Keratinocyte (primary cell): ENCODE measurements around the gene KCNJ14. TPM values are rescaled to one million over a fixed set of nuclear protein-coding genes. Genes with fewer than 3 reads are reported as not detected.
A peak's percentile ranks its signal among the peaks of the same experiment; 100 is the strongest.

Experiments used
- DNase-seq: peaks from one replicate; pipeline ENCODE4 v3.0.0-alpha.2; 2011; ENCODE audit warnings: low read depth, missing footprints, low spot score
- FAIRE-seq: peaks from 2 replicates; lab custom pipeline; 2011; peaks lifted over from hg19 to GRCh38; lab: Jason Lieb, UNC
- H2AFZ ChIP-seq: 2 replicates; pipeline ENCODE4 v1.6.0; 2012; ENCODE audit warnings: low read length, control low read depth, inconsistent platforms; ENCODE audit not compliant: control insufficient read depth
- H3K27ac ChIP-seq: 2 replicates; pipeline ENCODE4 v1.5.1; 2011; ENCODE audit warnings: low read length; ENCODE audit not compliant: control insufficient read depth, insufficient read depth
- H3K27me3 ChIP-seq: 3 replicates; pipeline ENCODE4 v1.6.0; 2011; ENCODE audit warnings: low read length; ENCODE audit not compliant: control insufficient read depth, insufficient read depth; ENCODE audit errors: extremely low read depth
- H3K36me3 ChIP-seq, 2 experiments: 2 replicates in 1 of 2; 3 replicates in 1 of 2; pipeline ENCODE4 v1.5.1; 2011; ENCODE audit warnings: low read length in 2 of 2, mild to moderate bottlenecking in 1 of 2; ENCODE audit not compliant: control insufficient read depth in 2 of 2, insufficient read depth in 2 of 2; ENCODE audit errors: extremely low read depth in 1 of 2
- H3K4me1 ChIP-seq: 3 replicates; pipeline ENCODE4 v1.5.1; 2011; ENCODE audit warnings: low read length; ENCODE audit not compliant: control insufficient read depth, insufficient read depth; ENCODE audit errors: extremely low read depth
- H3K4me2 ChIP-seq: 3 replicates; pipeline ENCODE4 v1.6.0; 2011; ENCODE audit warnings: low read depth, low read length; ENCODE audit not compliant: control insufficient read depth, insufficient read depth; ENCODE audit errors: extremely low read depth
- H3K4me3 ChIP-seq, 3 experiments: fragments of 200-600 bp in 1 of 3; sonication (generic) in 1 of 3; 2 replicates in 2 of 3; 3 replicates in 1 of 3; pipeline ENCODE4 v1.5.1; 2011 to 2016; ENCODE audit warnings: low read length in 3 of 3, mild to moderate bottlenecking in 3 of 3, control low read depth in 2 of 3, inconsistent platforms in 1 of 3, low read depth in 1 of 3, mixed read lengths in 1 of 3, mixed run types in 1 of 3, moderate library complexity in 1 of 3; ENCODE audit not compliant: control insufficient read depth in 2 of 3, insufficient read depth in 2 of 3; ENCODE audit errors: extremely low read depth in 1 of 3
- H3K79me2 ChIP-seq: 2 replicates; pipeline ENCODE4 v1.6.0; 2012; ENCODE audit warnings: low read length; ENCODE audit not compliant: control insufficient read depth, insufficient read depth
- H3K9ac ChIP-seq: 3 replicates; pipeline ENCODE4 v1.6.0; 2011; ENCODE audit warnings: low read length; ENCODE audit not compliant: control insufficient read depth, insufficient read depth; ENCODE audit errors: extremely low read depth
- H3K9me1 ChIP-seq: 3 replicates; pipeline ENCODE4 v1.6.0; 2011; ENCODE audit warnings: low read length; ENCODE audit not compliant: control insufficient read depth, insufficient read depth; ENCODE audit errors: extremely low read depth
- H3K9me3 ChIP-seq: 2 replicates; pipeline ENCODE4 v1.5.1; 2012; ENCODE audit warnings: low read depth, low read length; ENCODE audit not compliant: control insufficient read depth
- H4K20me1 ChIP-seq: 3 replicates; pipeline ENCODE4 v1.6.0; 2011; ENCODE audit warnings: low read length; ENCODE audit not compliant: control insufficient read depth, insufficient read depth; ENCODE audit errors: extremely low read depth
- CTCF ChIP-seq, 3 experiments: IDR thresholded peaks in 1 of 3; conservative IDR thresholded peaks in 1 of 3; optimal IDR thresholded peaks in 1 of 3; 2 replicates in 2 of 3; 3 replicates in 1 of 3; pipeline versions ENCODE3 to v1.5.1; 2011; ENCODE audit warnings: low read length in 3 of 3, mild to moderate bottlenecking in 3 of 3, moderate library complexity in 2 of 3, control low read depth in 1 of 3, inconsistent platforms in 1 of 3; ENCODE audit not compliant: insufficient read depth in 2 of 3; ENCODE audit errors: extremely low read depth in 1 of 3
- EZH2 ChIP-seq: IDR thresholded peaks from one replicate; pipeline ENCODE4 v1.6.1; 2012; ENCODE audit warnings: inconsistent platforms, mild to moderate bottlenecking, low read length, moderate library complexity
- dilution Hi-C: fragments of 300-500 bp; cut with MboI; formaldehyde crosslinking; loops from one replicate; pipeline ENCODE4 v1.7.0; 2020; ENCODE audit warnings: low sequenced_read_pairs; ENCODE audit not compliant: extremely low pct_ligation_motif_present
- polyA plus RNA-seq, 5 experiments: library from polyadenylated mRNA; depleted of rRNA in 3 of 5; stranded (reverse) in 3 of 5; stranded (forward) in 1 of 5; unstranded in 1 of 5; fragments of >200 nt; gene quantifications; 1 replicate in 1 of 5; 2 replicates in 3 of 5; 3 replicates in 1 of 5; pipeline versions ENCODE4 v1.2.1 to v1.2.3, GENCODE V29; 2011 to 2012; ENCODE audit warnings: missing spikeins in 2 of 5, low read depth in 1 of 5, low replicate concordance in 1 of 5

KCNJ14 gene
- polyA plus RNA-seq, 1 donor (not counting 4 experiments of a cell fraction or from before 2014, with no cell fraction given) = 0.39 TPM

GRCh38 chr19:48511321-48511731 lies 56.0 kb downstream of the KCNJ14 start:
- H3K4me3 ChIP-seq = no peak overlapping the region
- no peak for TF ChIP-seq CTCF (optimal IDR thresholded peaks at IDR 0.05 in 1 of 3, IDR thresholded peaks at IDR 0.05 in 1 of 3, conservative IDR thresholded peaks at IDR 0.05 in 1 of 3; ENCODE audit: extremely low read depth in 1 of 3, insufficient read depth in 2 of 3, low read length in 3 of 3)
- no peak for TF ChIP-seq EZH2
- dilution Hi-C loops = no loop called here
- peaks cover 21% of the 10 kb centered on the region for H3K27me3 ChIP-seq
- no peaks in the 10 kb centered on the region for H3K79me2 ChIP-seq
- H2AFZ ChIP-seq = no peak overlapping the region
- H3K27ac ChIP-seq = no peak overlapping the region
- DNase-seq (no peak), FAIRE-seq (no peak)
- no peaks in the 10 kb centered on the region for H3K36me3 ChIP-seq
- H4K20me1 ChIP-seq = no peaks in the 10 kb centered on the region
- no peak overlapping the region for H3K9ac ChIP-seq
- H3K9me1 ChIP-seq = no peaks in the 10 kb centered on the region
- H3K9me3 ChIP-seq = no peaks in the 10 kb centered on the region
- peaks cover 2% of the 10 kb centered on the region for H3K4me1 ChIP-seq
- no peak overlapping the region for H3K4me2 ChIP-seq

GRCh38 chr19:48511800-48512503 lies 56.6 kb downstream of the KCNJ14 start, which contains the start of gene LMTK3:
Gene LMTK3, minus strand, starts transcription at chr19:48511835. Its CDS starts 259 bp downstream, at chr19:48511576.
- Histone ChIP-seq H3K27ac (no peak within 1 kb of the TSS), H2AFZ (peak within 1 kb of the TSS; percentile 46), H3K9me3 (no peaks in the 10 kb centered on the region), H3K79me2 (no peaks in the 10 kb centered on the region), H3K4me2 (peak within 1 kb of the TSS; percentile 60), H3K4me1 (peaks cover 2% of the 10 kb centered on the region), H3K36me3 (no peaks in the 10 kb centered on the region), H3K9me1 (no peaks in the 10 kb centered on the region), H3K9ac (no peak within 1 kb of the TSS), H3K27me3 (peaks cover 21% of the 10 kb centered on the region), H4K20me1 (no peaks in the 10 kb centered on the region), H3K4me3 (peak within 1 kb of the TSS in 1 of 3 experiments; percentile 43)
- dilution Hi-C loops = no loop called here
- no peak for TF ChIP-seq EZH2
- TF ChIP-seq CTCF (optimal IDR thresholded peaks at IDR 0.05 in 1 of 3, IDR thresholded peaks at IDR 0.05 in 1 of 3, conservative IDR thresholded peaks at IDR 0.05 in 1 of 3; ENCODE audit: extremely low read depth in 1 of 3, insufficient read depth in 2 of 3, low read length in 3 of 3) = no peak
- DNase-seq (no peak), FAIRE-seq (no peak)
